Measurements from ENCODE around the gene CIAO3.

Gene CIAO3

GRCh38 chr16:770411-770810 is 29.6 kb upstream of the CIAO3 start:
- H3K4me1 ChIP-seq: no peaks in the 10 kb centered on the region
- H3K36me3 ChIP-seq: no peaks in the 10 kb centered on the region
- H3K9me3 ChIP-seq: no peaks in the 10 kb centered on the region
- no peaks in the 10 kb centered on the region for H3K27me3 ChIP-seq
- DNase-seq: no peak
- no peak overlapping the region for H3K4me3 ChIP-seq (ENCODE audit: low read depth, low read length)
- TF ChIP-seq CTCF (IDR thresholded peaks at IDR 0.05; ENCODE audit: low read depth, low read length): no peak

- H3K9me3 ChIP-seq: no peaks in the 10 kb centered on the region
- H3K4me1 ChIP-seq: no peaks in the 10 kb centered on the region
- H3K4me3 ChIP-seq (ENCODE audit: low read depth, low read length): no peak overlapping the region
- H3K27me3 ChIP-seq: no peaks in the 10 kb centered on the region
- no peak for TF ChIP-seq CTCF (IDR thresholded peaks at IDR 0.05; ENCODE audit: low read depth, low read length)
- no peaks in the 10 kb centered on the region for H3K36me3 ChIP-seq
- no peak for DNase-seq
These were observed 29.1 kb upstream of the CIAO3 start for GRCh38 chr16:769934-770333.

GRCh38 chr16:769184-769784 is 28.5 kb upstream of the CIAO3 start:
- H3K4me3 ChIP-seq (ENCODE audit: low read depth, low read length): no peak overlapping the region
- H3K4me1 ChIP-seq: no peaks in the 10 kb centered on the region
- H3K27me3 ChIP-seq: no peaks in the 10 kb centered on the region
- H3K36me3 ChIP-seq: no peaks in the 10 kb centered on the region
- no peaks in the 10 kb centered on the region for H3K9me3 ChIP-seq
- no peak for DNase-seq
- TF ChIP-seq CTCF (IDR thresholded peaks at IDR 0.05; ENCODE audit: low read depth, low read length): no peak

- Histone ChIP-seq H3K27me3 (no peaks in the 10 kb centered on the region), H3K9me3 (no peaks in the 10 kb centered on the region), H3K4me3 (ENCODE audit: low read depth, low read length) (no peak overlapping the region), H3K36me3 (no peaks in the 10 kb centered on the region), H3K4me1 (no peaks in the 10 kb centered on the region)
- DNase-seq: no peak
- no peak for TF ChIP-seq CTCF (IDR thresholded peaks at IDR 0.05; ENCODE audit: low read depth, low read length)
These were observed 27.6 kb upstream of the CIAO3 start for GRCh38 chr16:768428-768827.

- H3K4me1 ChIP-seq: no peaks in the 10 kb centered on the region
These were observed 27.0 kb upstream of the CIAO3 start for GRCh38 chr16:767743-768235.

More at GRCh38 chr16:767743-768235, 27.0 kb upstream of the CIAO3 start:
- Histone ChIP-seq H3K4me3 (ENCODE audit: low read depth, low read length) (no peak overlapping the region), H3K36me3 (no peaks in the 10 kb centered on the region), H3K9me3 (no peaks in the 10 kb centered on the region), H3K27me3 (no peaks in the 10 kb centered on the region)
- no peak for DNase-seq
- no peak for TF ChIP-seq CTCF (IDR thresholded peaks at IDR 0.05; ENCODE audit: low read depth, low read length)

All from BE2C (cell line).